NCI-H748 treated with DMSO at 0.1 percent for 48 hours (cell line): ENCODE data around the gene ASB2.

ENCODE experiments used
- DNase-seq: peaks from one replicate; lab custom pipeline; 2025; lab: John Stamatoyannopoulos, UW

ASB2 gene

DNA sequence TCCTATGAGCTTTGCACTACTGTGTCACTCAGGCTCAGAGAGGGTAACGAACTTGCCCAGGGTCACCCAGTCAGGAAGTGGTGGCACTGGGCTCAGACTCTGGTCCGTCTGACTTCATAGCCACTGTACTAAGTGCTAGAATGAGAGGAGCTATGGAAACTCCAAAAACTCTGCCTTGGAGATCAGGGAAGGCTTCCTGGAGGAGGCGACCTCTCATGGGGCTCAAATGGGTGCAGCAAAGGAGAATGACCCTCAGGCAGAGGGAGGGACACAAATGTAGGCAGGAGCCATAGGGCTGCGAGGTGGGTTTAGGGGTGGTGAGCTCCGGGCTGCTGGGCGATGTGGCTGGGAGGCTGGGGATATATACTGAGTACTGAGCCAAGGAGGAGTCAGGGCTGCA, 23.9 kb upstream of the ASB2 start:
- DNase-seq = no peak

DNA sequence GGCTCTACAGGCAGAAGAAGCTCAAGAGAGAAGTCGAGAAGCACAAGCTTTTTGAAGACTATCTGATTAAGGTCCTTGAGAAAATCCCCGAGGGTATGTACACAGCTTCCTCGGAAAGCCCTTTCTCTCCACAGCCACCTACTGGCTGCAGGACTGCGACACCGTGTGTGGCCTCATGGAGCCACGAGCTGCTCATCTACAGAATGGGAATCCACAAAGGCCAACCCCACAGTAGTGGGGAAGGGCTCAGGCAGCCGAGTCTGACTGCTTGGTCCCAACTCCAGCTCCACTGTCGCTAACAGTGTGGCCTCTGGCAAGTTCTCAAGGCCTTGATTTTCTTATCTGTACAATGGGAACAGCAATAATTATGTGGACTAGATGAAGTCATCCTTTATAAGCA, 23.2 kb upstream of the ASB2 start:
- DNase-seq = no peak

DNA sequence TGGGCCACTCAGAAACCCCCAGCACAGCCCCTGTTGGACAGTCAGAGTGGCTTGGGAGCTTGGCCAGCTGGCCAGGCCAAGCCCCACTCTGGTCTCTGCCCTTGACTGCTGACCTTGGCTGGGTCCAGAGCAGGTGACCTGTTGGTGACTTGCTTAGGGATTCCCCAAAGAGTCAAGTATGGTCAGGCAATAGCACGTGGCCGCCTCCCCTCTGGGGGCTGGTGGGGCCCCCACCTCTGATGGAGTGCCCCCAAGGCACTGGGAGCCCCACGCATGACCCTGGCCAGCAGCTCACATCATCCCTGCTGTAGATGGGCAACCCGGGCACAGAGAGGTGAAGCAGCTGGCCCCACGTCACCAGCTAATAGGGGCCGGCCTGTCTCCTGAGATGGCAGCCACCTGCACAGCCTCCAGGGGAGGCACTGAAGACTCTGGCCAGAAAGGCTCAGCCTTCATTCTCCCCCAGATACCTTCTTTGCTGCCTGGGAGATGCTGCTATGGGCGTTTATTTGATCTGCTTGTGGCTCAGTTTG, 22.6 kb upstream of the ASB2 start:
- DNase-seq = no peak

DNA sequence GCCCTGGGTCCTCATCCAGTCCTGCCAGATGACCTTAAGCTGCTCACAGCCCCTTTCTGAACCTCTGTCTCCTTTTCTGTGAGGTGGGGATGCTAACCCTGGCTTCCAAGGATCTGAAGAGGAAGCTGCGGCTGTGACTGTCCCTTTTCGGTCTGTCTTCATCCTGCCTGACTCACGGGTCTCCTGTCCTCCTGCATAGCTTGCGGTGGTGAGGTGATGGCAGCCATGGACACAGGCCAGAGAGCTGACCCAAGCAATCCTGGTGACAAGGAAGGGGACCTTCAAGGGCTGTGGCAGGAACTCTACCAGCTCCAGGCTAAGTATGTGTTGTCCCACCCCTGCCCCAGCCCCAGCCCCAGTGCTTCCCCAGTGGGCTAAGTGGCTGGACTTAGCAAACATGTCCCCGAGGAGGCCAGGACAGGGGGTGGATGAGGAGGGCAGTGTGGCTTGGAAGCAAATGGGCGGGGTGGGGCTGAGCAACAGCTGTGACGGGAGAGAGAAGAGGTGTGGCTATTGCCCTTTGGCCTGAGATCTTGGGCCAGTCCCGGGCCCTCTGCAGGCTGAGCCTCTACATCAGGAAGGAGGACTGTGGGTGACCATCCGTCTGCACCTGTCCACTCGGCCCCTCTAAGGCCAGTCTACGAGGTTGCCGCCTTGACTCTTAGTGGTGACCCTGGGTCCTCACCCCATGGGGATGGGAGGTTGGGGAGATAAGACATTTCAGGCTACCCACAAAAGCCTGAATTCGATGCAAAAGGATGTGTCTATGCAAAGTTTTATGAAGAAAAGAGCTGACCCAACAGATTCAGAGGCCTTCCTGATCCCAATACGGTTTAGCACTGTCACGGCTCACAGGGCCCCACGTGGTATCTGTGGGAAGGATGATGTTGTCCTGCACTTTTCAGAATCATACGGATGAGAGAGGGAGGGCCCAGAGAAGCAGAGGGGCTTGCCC, 21.8 kb upstream of the ASB2 start:
- no peak for DNase-seq

DNA sequence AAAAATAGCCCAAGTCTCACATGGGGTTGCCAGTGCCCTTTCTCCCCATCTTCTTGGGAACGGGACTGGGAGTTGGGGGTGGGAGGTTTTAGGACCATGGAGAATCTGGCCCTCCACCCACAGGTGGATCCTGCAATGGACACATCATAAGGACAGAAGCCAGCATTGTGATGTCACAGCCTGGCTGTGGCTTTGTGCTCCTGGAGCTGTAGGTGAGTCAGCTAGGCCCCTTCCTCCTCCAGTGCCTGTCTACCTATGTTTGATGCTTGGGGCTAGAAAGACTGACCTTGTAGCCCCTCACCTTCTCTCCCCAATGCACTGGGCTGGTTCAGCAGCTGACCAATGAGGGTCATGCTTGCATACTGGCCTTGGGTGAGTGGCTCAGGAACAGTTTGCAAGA, 20.7 kb upstream of the ASB2 start, which contains the start of gene CCDC197:
TSS of gene CCDC197 (plus strand) at position 220 of the 400 bp plus-strand sequence. CDS start 831 bp downstream, outside the sequence.
- DNase-seq = no peak

DNA sequence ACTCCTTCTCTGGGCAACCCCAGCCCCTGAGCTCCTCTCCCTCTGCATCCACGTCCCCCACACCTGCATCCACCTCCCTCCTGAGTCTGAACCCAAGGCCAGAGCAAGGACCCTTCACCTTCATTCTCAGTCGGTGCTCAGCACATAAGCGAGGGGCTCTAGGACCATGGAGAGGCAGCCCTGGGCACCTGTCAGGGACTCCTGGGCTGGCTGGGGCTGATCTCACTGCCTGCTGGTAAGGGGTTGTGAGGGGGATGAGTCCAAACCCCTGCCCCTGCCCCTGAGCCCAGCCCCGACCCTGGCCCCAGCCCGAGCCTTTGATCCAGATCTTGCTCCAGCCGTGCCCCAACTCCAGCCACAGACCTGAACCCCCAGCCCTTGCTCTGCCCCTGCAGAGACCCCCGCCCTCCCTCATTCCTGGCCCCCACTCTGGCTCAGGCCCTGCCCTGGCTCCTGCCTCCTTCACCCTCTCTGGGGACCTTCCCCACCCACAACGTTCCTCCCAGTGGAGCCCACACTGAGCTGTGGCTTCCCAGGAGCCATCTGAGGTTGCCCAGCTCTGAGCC, 19.8 kb upstream of the ASB2 start:
- no peak for DNase-seq

DNA sequence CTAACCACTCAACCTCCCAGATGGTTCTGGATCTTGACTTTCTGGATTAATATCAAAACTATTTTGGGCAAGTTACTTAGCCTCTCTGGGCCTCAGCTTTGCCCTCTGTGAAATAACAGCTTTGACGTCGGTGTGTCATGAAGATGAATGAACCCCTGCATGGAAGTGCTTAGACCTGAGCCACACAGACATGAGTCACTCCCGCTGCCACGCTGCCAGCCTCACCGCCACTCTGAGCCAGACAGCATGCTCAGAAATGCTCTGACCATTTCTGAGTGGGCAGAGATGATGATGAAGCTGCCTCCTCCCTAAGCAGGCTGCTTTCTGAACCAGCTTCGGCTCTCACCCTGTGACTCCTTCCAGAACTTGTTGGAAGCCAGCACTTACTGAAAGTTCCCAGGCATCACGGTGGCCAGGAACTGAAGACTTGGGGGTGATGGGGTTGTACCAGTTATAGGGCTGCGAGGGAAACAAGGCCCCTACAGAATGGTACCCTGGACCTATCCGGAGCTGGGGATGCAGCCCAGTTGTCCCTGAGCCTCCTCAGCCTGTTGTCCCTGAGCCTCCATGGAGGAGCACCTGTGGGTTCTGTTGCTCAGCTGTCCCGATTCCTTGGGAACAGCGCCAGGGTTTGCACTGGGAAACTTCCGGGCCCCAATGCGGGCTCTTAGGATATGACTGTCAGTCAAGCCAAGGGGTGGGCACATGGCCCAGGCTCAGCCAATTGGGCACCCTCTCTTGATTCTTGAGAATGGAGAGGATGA, 18.7 kb upstream of the ASB2 start:
- no peak for DNase-seq

DNA sequence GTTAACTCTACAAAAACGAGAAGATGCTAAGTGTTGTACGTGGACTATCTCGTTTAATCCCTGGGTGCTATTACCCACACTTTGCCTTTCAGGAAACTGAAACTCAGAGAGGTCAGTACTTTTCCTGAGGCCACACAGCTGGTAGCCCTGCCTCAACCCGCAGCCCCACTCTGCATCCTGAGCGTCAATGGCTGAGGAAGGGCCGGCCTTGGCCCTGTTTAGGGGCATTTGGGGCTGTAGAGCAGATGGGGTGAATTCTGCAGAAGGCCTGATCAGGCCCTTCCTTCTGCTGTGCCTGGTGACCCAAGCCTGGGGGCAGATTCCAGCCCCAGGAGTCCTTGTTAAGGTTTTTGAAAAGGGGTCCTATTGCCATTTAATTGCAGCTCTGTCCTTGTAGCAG, 17.0 kb upstream of the ASB2 start:
- no peak for DNase-seq

DNA sequence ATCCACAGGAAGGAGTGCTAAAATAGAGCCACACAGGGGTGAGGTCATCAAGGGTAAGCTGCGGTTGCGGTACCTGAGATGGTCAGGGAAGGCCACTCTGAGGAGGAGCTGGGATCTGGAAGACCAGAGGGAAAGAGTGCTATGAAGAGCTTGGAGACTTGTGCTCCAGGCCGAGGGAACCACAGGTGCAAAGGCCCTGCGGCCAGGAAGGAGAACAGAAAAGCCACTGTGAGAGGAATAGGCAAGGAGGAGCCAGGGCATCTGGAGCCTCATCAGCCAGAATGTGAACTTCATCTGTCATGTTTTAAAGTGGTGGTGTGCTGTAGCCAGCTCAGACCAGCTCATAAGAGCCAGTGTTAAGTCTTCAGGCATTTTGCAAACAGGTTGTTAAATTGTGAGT, 15.3 kb upstream of the ASB2 start:
- no peak for DNase-seq

DNA sequence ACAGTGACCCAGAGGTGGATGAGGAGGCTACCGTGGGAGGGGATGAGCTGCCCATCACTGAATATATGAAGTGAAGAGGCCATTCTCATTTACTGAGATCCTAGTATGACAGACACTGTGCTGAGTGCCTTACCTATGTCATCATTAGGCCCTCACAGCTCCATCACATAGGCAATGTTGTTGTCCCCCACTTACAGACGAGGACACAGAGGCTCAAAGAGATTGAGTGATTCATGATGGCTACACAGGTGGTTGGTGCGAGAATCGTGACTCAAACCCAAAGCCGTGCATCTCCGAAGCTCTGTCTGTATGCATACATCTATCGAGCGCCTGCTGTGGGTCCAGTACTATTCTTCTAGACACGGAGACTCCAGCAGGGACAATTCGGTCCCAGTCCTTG, 14.8 kb upstream of the ASB2 start:
- DNase-seq = no peak

DNA sequence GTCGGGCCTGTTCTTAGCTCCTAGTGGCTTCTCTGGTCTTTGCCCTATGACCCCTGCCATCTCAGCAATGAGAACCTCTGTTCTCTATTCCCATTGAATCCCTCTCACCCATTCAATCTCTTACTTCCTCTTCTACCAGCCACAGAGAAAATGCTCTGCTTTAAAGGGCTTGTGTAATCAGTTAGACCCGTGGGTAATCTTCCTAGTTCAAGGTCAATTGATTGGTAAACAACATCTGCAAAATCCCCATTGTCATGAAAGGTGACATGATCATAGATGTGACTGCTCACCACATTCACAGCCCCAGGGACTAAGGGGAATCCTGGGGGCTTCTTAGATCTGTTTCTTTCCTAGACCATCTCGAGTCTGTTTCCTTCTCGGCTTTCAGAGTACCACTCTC, 13.6 kb upstream of the ASB2 start:
- DNase-seq = peak; percentile 9

DNA sequence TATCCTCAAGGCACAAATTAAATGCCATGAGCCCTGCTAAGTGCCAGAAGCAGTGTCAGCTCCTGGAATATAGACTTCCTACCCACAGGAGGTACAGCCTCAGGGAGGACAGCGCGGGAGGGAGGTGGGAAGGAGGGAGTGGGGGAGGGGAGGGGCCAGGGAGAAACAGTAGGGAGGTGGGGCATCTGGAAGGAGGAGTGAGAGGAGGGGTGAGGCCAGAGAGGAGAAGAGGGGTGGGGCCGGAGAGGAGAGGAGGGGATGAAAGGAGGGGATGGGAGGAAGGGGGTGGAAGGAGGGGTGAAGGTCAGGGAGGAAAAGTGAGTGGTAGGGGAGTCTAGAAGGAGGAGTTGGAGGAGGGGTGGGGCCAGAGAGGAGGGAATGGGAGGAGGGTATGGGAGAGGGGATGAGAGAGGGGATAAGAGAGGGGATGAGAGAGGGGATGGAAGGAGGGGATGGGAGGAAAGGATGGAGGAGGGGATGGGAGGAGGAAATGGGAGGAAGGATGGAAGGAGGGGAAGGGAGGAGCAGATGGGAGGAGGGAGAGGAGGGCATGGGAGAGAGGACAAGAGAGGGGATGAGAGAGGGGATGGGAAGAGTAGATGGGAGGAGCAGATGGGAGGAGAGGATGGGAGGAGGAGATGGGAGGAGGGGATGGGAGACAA, 11.6 kb upstream of the ASB2 start:
- no peak for DNase-seq

DNA sequence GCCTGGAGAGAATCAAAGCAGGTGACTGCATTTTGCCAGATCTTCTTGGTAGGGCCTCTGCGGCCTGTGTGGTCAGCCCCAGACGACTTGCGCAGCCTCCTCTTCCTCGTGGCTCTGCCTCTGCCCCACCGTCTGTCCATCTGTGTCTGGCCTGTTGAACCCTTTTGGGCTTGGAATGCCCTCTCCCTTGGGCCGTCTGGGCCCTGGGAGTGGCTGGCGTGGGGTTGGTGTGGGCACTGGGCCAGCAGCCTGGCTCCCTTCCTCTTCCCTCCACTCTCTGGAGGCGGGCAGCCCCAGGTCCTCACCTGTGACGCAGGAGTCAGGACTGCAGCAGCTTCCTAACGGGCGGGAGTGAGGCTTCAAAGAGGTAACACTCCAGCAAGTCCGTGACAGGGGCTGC, 11.0 kb upstream of the ASB2 start:
- DNase-seq = no peak

DNA sequence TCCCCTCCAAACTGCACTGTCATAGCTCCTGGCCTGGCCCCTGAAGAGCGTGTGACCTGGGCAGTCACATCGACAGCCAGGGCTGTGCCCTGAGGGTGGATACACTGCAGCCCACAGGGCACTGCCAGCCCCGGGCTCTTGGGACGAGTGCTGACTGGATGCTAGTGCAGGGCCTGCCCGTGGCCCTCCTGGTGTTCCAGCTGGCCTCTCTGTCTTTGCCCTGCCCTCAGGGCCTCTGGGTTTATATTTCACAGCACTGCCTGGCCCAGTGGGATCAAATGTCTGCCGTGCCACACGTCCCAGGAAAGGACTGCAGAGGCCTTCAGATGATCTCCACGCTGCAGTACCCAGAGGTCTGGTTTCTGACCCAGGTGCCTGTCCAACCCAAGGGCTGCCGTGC, 10.6 kb upstream of the ASB2 start:
- no peak for DNase-seq

DNA sequence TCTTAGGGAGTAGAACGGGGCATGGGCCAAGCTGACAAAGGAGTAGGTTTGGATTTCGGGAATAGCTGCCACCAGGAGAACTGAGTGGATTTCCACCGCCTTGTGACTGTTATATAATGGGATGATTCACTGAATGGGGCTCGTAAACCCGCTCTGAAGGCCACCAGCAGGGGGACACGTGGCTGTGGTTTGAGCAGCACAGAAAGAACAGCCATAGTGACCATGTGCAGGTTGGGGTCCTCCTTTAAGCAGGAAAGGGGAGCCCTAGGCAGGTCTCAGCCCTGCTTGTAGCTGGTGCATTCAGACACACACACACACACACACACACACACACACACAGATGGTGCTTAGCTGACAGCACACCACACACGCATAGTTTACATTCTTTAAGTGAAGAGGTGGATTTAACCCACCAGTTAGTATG, 8.6 kb upstream of the ASB2 start:
- DNase-seq = no peak

DNA sequence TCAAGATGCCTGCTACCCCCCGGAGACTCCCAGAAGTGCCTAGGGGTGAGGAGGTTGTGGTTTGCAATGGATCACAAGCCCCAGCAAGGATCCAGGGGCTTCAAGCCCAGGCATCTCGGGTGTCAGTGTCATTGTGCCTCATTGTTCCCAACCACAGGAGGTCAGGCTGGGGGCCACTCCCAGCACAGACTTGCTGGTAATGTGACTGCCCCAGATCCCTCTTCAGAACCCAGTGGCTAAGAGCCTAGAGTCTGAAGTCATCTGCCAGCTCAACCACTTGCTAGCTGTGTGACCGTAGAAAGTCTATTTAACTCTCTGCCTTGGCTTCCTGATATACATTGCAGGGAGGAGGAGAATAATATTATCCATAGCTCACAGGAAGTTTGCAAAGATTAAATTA, 7.7 kb upstream of the ASB2 start:
- DNase-seq = no peak

DNA sequence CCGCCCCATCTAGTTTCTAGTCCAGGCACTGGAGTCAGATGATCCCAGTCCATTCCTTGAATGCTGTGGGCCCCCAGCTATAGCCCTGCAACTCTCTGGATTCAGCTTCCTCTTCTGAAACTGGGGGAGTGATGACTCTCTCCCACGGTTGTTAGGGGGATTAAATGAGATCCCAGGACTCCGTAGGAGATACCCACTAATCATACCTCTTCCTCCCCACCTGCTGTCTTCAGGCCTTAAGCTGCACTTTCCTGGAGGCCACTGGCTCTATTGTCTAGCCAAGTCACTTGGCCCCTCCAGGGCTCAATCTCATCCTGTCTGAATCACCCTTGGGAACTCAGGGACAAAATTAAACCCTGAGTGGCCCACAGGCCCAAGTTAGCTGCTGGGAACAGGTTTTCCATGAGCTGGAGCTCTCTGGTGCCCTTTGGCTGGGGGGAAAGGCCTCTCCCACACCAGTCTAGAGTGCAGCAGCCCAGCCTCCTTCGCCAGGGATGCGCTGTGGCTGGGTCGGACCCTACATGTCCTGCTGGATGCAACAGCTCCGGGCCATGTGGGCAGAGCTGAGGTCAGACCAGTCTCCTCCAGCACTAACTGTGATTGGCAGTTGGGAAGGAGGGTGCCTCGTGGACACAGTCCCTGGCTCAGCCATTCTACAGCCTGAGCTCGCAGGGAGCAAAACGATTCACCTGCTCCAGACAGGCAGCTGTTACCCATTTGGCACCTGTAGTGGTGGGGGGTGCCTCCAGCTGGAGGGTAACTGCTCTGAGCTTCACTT, 6.0 kb upstream of the ASB2 start:
- no peak for DNase-seq

DNA sequence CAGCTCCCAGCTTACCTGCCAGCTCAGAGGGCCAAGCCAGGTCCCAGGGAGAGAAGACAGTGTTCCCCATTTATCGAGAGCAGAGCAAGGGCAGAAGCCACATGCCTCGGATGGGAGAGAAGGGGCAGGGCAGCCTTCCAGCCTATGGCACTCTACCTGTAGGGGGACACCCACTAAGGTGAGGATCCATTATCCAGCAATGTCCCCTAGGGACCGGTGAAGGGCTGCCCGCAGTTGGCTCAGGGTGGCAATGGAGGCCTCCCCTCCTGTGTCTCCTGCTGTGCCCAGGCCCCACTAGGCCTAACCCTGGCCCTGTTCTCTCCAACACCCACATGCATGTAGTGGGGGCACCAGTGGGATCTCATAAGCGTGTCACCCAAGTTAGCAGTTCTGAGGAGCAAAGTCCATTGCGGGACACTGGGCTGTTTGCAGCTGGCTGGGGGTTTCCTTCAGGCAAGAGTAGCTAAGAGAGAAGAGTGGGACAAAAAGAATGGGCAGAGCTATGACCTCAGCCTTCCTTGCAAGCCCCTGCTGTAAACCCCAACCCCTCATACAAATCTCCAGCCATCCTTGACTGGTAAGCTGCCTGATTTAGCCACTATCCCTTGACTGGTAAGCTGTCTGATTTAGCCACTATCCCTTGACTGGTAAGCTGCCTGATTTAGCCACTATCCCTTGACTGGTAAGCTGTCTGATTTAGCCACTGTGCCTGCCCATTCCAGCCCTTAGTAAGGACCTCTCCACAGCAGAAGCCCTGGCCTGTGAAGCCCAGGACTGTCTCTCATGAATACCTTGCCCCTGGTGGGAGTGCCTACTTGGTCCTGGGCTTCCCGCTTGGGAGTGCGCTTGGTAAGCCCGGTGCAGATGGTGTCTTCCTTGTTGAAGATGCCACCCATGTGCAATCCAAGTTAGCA, 5.2 kb upstream of the ASB2 start:
- no peak for DNase-seq

DNA sequence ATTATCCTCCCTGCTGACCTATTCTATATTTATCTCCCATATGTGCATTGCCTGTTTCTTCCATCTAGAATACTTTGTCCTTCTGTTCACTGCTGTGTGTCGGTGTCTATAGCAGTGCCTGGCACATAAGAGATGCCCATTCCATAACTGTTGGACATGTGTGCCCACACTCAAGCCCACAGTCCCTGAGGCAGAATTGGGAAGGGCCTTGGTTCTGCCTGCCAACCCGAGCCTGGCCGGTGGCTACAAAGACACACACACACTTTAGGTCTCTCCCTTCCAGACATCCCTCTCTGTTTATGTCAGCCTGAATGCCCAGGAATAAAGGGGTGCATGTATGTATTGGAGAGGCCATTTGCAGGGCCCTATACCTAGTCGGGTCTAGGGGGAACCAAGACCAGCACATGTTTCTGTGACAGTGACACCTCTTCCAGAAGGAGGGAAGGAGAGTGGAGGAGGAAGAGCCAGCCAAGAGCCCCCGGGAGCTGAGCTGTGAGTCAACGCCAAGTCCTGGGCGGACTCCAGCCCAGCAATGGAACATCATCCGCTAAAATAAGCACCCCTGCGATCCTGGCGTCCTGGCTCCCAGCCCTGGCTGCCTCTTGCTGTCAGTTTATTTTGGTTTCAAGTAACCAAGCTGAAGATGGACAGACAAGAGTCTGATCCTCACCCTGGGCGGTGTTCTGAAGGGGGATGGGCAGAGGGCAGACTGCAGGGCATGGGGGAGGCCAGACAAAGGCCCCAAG, 4.3 kb upstream of the ASB2 start:
- DNase-seq = no peak
